NCI-H524 (cell line): Measurements from ENCODE around the gene NOL12.
"Not testable (repeated sequence)": the region's sequence is repeated elsewhere in the genome, so short reads cannot be mapped to it uniquely, and the experiment has no call there.

Source experiments
- DNase-seq, 2 experiments: peaks; one replicate each; lab custom pipeline; 2025; lab: John Stamatoyannopoulos, UW

Gene NOL12, protein sequence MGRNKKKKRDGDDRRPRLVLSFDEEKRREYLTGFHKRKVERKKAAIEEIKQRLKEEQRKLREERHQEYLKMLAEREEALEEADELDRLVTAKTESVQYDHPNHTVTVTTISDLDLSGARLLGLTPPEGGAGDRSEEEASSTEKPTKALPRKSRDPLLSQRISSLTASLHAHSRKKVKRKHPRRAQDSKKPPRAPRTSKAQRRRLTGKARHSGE

DNA sequence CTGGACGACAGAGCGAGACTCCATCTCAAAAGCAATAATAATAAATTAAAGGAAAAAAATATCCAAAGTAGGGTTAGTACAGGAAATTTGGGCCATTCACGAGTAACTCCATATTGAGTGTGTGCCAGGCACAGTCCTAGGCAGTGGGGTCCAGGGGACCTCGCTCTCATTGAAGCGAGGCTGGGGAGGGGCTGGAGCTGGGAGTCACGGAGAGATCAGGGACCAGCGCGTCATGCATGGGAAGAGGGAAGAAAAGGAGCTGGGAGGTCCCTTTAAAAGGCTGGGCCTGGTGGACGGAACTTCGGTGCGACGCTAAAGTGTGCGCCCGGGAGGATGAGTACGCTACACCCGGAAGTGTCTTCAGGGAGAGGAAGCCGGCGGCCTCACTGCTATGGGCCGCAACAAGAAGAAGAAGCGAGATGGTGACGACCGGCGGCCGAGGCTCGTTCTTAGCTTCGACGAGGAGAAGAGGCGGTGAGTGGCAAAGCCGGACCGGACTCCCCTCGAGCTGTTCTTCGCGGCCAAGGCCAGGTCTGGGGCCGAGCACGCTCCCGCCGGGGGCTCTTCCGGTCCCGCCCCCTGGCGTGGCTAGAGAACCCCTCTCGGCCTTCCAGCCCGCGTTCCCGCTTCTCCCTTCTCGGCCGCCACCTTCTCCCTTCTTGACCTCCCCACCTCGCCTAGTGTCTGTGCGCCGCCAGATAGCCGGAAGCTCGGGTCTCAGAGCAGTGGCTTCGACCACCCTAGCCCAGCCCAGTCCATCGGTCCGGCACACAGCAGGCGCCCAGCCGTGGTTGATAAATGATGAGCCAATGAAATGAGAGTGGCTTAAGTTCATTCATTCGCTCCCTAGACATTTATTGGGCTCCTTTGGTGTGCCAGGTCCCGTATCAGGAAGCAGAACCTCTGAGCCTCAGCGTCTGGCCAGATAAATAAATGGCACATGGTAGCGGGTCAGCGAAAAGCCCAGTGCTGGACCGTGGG, at the start of gene NOL12:
Gene NOL12, plus strand, starts transcription at position 342 of the 981 bp plus-strand sequence. Its CDS starts 50 bp downstream, at position 392.
- DNase-seq = peak; percentile 76 to 89

DNA sequence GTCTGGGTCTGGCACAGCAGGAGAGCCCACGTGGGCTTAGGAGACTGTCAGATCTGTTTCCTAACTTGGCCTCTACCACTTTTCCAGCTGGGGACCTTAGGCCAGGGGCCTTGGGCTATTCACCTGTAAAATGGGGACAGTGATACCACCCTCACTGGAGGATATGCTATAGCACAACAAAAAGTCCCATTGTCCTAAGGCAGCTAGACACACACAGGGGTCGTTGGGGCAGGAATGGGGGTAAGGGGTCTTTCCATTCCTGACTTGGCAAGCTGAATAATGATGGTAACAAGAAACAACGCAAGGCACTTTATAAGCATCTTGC, 49.2 kb upstream of the NOL12 start:
- no peak for DNase-seq

DNA sequence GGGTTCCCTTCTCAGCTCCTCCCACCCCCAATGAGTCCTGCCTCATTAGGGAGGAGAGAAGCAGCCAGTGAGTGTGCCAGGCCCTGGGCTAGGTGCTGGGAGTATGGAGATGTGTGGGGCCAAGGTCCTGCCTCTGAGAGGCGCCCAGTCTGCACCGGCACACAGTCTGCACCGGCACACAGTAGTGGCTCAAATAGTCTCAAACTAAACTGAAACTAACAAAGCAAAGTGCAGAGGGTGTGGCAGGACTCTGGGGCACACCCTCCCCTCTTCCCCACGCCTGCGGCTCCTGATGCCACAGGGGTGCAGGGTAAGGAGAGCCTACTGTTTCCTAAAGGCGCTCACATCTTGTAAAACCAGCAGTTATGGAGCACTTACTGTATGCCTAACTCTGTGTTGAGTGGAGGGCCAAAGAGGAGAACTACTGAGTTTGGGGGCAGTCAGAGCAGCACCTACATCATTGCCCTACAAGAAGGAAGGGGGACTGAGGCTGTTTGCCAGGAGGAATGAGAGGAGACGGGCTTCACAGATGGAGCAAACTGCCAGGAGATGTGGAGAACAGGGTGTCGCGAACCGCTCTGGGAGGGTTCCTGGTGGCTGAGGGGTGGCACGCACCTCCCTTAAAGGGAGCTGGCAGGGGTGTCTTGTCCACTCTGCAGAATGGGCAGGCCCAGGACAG, 47.6 kb upstream of the NOL12 start:
- no peak for DNase-seq

DNA sequence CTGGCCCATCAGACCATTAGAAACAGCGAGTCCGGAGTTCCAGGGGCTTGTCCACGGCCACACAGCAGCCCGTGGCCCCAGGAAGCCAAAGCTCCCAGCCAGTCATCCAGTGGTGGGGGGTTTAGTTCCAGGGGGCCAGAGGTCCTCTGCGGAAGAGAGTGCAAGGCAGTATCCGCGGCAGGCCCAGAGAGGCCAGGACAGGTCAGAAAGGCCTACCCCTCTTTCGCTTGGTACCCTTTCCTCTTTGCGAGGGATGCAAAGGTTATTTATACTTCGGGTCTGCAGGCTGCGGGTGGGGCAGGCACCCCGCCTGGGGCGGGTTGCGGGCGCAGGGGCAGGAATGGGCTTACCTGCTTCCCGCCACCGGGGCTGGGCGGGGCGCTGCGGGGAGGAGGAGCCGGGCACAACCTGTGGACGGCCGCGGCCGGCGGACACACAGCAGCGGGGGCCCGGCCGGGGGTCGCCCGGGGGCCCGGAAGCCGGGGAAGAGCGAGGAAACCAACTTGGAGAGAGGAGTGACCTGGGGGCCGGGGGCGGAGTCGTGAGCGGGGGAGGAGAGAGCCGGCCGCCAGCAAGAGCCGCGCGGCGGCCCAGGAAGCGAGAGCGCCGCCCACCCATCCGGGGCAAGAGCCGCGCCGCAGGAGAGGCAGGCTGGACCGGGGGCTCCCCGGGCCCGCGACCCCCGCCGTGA, 46.9 kb upstream of the NOL12 start, which contains the start of gene SH3BP1:
Gene SH3BP1, plus strand, starts transcription at position 600 of the 691 bp plus-strand sequence. CDS start 119 bp downstream, outside the sequence.
- DNase-seq = peak in 1 of 2 experiments; percentile 18

DNA sequence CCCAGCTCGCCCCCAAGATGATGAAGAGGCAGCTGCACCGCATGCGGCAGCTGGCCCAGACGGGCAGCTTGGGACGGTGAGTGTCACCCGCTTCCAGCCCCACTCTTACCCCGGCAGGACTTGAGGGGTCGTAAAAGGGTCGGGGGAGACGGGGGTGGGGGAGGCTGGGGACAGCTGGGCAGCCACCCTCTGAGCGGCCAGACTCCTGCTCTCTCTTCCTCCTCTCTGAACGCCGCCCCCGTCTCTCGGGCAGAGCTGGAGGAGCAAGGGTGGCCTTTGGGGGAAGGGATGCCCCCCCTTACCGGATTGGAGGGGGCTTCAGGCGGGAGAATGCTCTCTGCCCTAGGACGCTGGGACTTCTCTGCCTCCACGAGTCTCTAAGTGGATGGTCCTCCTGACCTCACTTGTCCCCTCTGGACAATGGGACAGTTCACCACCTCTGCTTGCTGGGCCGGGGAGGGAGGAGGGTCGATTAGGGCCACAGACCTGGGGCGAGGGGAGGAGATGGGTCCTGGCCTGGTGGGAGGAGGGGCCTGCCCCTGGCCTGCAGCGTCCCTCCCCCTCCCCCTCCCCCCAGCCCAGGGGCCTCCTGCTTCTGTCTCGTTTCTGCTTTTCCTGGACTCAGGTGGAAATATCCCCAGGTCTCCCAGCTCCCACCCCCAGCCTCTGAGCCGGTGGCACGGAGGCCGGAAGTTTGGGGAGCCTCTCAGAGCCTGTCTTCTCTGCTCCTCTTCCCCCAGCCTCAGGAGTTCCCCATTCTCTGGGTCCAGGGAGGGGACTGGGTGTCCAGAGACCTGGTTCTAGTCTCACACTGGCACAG, 46.2 kb upstream of the NOL12 start:
- DNase-seq = no peak

DNA sequence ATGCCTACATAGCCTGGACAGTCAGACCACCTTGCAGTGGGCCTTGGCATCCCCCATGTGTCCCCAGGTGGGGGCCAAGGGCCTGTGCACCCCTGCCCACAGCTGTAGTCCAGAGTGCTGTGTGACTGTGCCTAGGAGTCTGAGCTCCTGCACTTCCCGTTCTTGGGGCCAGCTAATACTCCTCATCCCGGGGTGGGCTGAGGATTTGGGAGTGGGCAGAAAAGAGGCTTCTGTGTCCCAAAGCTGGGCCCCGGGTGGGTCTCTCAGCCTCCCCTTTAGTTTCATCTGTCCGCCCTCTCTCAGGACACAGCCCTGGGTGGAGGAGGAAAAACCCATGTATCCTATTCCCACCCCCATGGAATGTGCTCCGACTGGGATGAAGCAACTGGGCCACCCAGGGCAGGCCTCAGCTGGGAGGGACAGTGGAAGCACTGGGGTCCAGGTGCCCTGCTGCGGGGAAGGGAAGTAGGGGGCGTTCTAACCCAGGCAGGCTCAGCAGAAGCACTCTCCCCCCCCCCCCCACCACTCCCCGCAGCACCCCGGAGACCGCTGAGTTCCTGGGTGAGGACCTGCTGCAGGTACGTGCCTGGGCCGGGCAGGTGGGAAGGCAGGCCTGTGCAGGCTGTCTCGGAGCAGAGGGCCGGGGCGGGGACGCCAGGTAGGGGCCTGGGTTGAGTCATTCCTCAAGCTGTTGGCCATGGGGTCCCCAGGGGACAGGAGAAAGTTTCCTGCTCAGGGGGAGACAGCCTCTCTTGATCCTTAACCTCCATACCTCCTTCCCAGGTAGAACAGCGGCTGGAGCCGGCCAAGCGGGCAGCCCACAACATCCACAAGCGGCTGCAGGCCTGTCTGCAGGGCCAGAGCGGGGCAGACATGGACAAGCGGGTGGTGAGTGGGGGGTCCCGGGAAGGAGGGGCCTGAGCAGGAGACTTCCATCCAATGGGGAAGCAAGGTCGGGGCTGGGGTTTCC, 45.3 kb upstream of the NOL12 start:
- DNase-seq = no peak

DNA sequence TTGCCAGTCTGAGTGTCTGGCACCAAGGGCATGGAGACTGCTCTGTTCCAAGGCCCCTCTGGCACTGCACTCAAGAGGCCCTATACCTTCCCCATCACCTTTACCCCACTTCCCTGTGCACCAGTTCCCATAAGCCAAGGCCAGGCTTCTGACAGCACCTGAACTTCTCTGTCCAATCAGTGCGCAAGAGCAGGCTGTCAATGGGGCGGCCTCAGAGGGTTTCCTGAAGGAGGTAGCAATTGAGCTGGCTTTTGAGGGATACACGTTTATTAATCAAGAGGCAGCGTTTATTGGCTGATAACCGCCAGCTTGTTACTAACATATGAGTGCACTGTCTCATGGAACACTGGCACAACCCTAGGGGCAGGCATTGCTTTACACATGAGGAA, 44.6 kb upstream of the NOL12 start:
- DNase-seq = no peak

DNA sequence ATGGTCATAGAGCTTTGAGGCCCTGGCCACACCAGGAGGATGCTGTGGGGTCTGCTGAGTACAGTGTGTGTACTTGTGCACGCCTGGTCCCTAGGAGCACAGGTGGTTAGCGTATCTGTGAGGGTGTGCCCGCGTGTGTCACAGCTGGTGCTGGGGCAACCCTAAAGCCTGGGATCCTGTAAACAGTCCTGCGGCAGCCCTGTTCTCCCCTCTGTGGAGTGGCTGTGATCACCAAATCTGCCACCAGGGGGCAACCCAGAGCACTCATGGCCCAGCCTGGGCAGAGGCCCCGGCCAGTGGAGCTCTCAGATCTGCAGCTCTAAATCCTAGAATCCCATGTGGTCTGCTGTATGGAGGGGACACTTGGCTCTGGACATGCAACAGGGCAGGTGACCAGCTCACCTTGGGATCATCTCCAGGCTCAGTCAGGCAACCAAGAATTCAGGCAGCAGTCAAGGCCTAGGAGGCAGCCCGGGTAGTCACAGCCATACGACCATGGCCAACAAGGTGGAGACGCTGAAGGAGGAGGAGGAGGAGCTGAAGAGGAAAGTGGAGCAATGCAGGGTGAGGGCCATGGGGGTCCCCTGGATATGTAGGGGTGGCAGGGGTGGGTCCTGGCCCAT, 42.8 kb upstream of the NOL12 start:
- peak; percentile 57 to 71 for DNase-seq

DNA sequence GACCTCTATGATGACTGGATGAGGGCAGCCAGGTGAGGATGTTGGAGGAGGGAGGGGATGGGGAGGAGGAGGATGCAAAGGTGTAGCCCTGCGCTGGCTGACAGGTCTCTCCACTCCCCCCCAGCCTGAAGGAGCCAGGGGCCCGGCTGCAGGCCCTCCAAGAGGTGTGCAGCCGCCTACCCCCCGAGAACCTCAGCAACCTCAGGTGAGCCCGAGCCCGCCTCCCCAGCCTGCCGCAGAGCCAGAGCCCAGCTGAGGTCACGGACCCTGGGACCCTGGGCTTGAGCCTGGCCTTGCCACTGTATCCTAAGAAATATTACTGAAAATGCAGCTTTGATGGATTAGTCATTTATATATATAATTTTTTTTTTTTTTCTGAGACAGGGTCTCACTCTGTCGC, 38.8 kb upstream of the NOL12 start:
- no peak for DNase-seq

DNA sequence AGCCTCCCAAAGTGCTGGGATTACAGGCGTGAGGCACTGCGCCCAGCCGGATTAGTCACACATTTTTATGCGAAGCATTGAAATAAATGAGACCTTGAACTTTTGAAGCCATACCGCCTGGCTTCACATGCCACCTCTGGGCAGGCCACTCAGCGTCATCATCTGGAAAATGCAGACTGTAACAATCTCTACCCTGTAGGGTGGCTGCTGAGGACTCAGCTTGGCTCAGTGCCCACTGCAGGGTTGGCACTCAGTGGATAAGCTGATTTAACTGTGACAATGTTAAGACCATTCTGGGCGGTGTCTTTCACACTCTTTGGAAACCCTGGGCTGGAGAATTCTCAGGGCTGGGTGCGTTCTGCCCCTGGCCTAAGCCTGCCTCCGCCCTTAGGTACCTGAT, 38.2 kb upstream of the NOL12 start:
- DNase-seq = peak in 1 of 2 experiments; percentile 53

DNA sequence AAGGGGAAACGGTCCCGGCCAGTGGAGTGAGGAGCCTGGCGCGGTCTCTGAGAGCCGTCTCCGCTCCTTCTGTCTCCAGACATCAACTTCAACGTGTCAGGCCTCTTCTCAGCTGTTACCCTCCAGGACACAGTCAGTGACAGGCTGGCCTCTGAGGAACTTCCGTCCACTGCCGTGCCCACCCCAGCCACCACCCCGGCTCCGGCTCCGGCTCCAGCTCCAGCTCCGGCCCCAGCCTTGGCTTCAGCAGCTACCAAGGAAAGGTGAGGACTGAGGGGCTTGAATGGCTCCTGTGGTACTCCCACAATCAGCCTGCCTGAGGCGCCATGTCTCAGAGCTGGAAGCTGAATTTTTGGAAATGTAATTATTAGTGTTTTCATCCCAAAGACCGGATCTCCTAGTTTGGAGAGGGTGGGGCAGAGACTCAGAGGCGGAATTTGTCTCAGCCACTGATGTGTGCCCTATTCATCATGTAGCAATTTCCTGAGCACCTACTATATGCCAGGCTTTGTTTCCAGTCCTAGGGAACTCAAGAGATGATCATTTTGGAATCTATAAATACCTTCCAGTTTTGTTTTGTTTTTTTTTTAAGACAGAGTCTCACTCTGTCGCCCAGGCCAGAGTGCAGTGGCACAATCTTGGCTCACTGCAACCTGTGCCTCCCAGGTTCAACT, 35.5 kb upstream of the NOL12 start:
- DNase-seq = no peak

DNA sequence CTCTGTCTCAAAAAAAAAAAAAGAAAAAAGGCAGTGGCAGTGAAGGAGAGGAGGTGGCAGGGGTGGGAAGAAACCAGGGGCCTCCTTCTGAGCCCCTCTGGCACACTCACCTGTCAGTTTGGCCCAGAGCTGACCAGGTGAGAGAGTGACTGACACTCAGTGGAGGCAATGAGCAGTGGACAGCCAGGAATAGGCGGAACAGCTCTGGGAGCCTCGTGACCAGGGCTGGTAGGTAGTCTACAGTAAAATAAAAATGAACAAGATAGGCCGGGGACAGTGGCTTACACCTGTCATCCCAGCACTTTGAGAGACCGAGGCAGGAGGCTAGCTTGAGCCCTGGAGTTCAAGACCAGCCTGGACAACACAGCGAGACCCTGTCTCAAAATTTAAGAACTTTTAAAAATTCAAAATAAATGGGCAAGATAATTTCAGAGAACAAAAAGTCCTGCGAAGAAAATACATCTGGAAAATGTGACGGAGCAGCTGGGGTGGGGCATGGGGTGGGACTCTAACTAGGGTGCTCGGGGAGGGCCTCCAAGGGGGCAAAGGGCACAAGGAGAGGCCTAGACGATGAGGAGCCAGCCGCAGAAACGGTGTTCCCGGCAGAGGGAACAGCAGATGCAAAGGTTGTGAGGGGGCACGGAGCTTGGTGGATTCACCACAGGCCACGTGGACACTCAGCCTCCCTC, 31.4 kb upstream of the NOL12 start:
- DNase-seq = no peak

DNA sequence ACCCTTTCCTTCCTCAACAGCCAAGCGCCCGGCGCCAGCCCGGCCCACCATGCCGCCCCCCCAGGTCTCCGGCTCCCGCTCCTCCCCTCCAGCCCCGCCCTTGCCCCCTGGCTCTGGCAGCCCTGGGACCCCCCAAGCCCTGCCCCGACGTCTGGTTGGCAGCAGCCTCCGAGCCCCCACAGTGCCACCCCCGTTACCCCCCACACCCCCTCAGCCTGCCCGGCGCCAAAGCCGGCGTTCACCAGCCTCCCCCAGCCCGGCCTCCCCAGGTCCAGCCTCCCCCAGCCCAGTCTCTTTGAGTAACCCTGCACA, 30.9 kb upstream of the NOL12 start:
- no peak for DNase-seq

DNA sequence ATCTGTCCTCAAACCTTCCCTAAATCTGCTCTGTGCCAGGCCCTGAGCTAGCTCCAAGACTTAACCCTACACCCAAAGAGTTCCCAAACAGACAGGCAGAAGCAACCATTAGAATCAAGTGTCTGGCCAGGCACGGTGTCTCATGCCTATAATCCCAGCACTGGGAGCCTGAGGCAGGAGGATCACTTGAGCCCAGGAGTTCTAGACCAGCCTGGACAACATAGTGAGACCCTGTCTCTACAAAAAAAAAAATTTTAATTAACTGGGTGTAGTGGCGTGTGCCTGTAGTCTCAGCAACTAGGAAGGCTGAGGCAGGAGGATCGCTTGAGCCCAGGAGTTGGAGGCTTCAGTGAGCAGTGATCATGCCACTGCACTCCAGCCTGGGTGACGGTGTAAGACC, 29.6 kb upstream of the NOL12 start:
- DNase-seq = not testable (repeated sequence)

DNA sequence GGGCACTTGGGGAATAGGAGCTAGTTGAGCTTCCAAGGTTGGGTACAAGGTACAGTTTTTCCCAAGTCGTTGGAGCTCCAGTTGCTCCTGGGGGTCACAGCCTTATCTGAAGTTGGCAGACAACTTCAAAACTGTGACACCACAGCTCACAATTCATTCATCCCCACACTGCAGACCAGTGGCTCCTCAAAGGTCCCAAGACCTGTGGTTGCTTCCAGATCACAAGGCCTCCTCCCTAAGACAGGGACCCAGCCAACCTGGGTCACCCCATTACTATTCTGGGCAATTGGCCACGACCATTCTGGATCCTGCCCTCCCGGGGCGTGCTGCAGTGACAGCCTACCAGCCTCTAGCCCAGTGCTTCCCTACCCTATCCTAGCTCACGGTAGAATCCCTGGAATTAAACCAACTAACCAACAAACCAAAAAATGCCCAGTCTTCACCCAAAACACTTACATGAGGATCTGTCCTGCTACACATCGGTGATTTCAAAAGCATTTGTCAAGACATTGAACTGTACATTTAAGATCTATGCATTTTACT, 28.5 kb upstream of the NOL12 start:
- no peak for DNase-seq

DNA sequence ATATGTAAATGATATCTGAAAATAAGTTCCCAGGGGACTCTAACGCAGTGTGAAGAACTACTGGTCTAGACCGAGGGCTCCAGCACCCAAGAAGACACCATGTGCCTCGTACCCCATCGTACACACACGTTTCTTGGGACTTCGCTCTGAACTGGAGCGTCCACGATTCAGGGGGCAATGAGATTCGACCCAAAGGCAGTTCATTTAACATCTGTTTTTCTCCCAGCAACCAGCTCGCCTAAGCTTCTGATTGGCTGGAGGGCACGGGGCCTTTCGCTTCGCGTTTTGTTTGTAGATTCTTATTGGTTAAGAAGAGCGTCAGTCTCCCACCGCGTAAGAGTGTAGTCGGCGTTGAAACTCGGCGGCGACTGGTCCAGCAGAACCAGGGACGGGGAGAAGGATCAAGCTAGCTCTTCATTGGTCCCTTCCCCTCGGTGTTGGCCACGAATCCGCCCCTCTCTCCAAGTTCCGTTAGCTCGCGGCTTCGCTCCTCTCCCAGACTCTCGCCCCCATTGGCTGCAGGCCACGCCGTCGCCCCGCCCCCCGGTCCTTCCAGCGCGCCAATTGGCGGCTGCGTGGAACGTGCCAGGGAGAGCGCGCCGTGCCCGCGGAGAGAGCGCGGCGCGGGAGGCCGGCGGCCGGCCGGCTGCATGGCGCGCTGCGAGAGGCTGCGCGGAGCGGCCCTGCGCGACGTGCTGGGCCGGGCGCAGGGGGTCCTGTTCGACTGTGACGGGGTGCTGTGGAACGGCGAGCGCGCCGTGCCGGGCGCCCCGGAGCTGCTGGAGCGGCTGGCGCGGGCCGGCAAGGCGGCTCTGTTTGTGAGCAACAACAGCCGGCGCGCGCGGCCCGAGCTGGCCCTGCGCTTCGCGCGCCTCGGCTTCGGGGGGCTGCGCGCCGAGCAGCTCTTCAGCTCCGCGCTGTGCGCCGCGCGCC, 27.7 kb upstream of the NOL12 start, which contains the start of gene PDXP:
Gene PDXP, plus strand, starts transcription at position 591 of the 933 bp plus-strand sequence. Its CDS starts 60 bp downstream, at position 651.
- DNase-seq = peak; percentile 100
